Neural cell (in vitro differentiated cells): ENCODE results near the gene PSMB3. TPM values are rescaled to one million over a fixed set of nuclear protein-coding genes. Genes with fewer than 3 reads are reported as not detected.

Source experiments
- H2AFZ ChIP-seq: fragments of 200-600, 300-800 bp; sonication (generic), shearing (Covaris generic); 2 replicates; pipeline ENCODE4 v1.6.0; 2014; ENCODE audit warnings: low read depth, mild to moderate bottlenecking, antibody characterized with exemption, low read length, moderate library complexity
- H3F3A ChIP-seq: fragments of 200-600 bp; shearing (Covaris generic); 2 replicates; pipeline ENCODE4 v1.6.1; 2016; ENCODE audit warnings: mild to moderate bottlenecking, moderate library complexity, mixed read lengths, antibody characterized with exemption, low read length; ENCODE audit not compliant: insufficient read depth, poor library complexity, severe bottlenecking
- H3K27ac ChIP-seq: fragments of 200-600, 300-800 bp; sonication (generic), shearing (Covaris generic); 2 replicates; pipeline ENCODE4 v1.5.1; 2014; ENCODE audit warnings: mild to moderate bottlenecking, low read length, moderate library complexity
- H3K27me3 ChIP-seq: fragments of 300-800, 200-600 bp; sonication (generic), shearing (Covaris generic); 2 replicates; pipeline ENCODE4 v1.6.0; 2014; ENCODE audit warnings: mild to moderate bottlenecking, low read depth, low read length, moderate library complexity; ENCODE audit not compliant: insufficient read depth
- H3K36me3 ChIP-seq: fragments of 300-800, 200-600 bp; sonication (generic), shearing (Covaris generic); 2 replicates; pipeline ENCODE4 v1.5.1; 2014; ENCODE audit warnings: mild to moderate bottlenecking, antibody characterized with exemption, low read length, moderate library complexity; ENCODE audit not compliant: insufficient read depth
- H3K4me2 ChIP-seq: fragments of 300-800, 200-600 bp; sonication (generic), shearing (Covaris generic); 2 replicates; pipeline ENCODE4 v1.6.0; 2014; ENCODE audit warnings: mild to moderate bottlenecking, low read length
- H3K4me3 ChIP-seq: fragments of 300-800, 200-600 bp; sonication (generic), shearing (Covaris generic); 2 replicates; pipeline ENCODE4 v1.5.1; 2014; ENCODE audit warnings: mild to moderate bottlenecking, low read length, moderate library complexity
- H3K79me2 ChIP-seq: fragments of 200-600 bp; shearing (Covaris generic); replicated peaks from 2 replicates; pipeline ENCODE4 v1.6.0; 2014; ENCODE audit warnings: mild to moderate bottlenecking, low read length, moderate library complexity; ENCODE audit not compliant: insufficient read depth
- H3K9ac ChIP-seq: fragments of 300-800, 200-600 bp; sonication (generic), shearing (Covaris generic); 2 replicates; pipeline ENCODE4 v1.6.1; 2016; ENCODE audit warnings: mild to moderate bottlenecking, low read length, mixed read lengths
- H3K9me2 ChIP-seq: fragments of 200-600 bp; shearing (Covaris generic); 2 replicates; pipeline ENCODE4 v1.6.1; 2016; ENCODE audit warnings: mild to moderate bottlenecking, low read length, mixed read lengths; ENCODE audit not compliant: insufficient read depth
- H3K9me3 ChIP-seq: fragments of 200-600, 300-800 bp; sonication (generic), shearing (Covaris generic); 2 replicates; pipeline ENCODE4 v1.6.1; 2016; ENCODE audit warnings: mild to moderate bottlenecking, mixed run types, low read length, moderate library complexity, mixed read lengths
- H4K20me1 ChIP-seq: fragments of 200-600 bp; shearing (Covaris generic); 2 replicates; pipeline ENCODE4 v1.6.1; 2016; ENCODE audit warnings: mild to moderate bottlenecking, mixed run types; ENCODE audit not compliant: insufficient read depth
- EP300 ChIP-seq: fragments of 450-650 bp; conservative IDR thresholded peaks from 2 replicates; pipeline ENCODE4 v1.6.1; 2014; ENCODE audit warnings: antibody characterized with exemption, mild to moderate bottlenecking, moderate library complexity; ENCODE audit not compliant: poor library complexity, severe bottlenecking
- EZH2 ChIP-seq: fragments of 200-600, 300-800 bp; shearing (Covaris generic), sonication (generic); IDR thresholded peaks from 2 replicates; pipeline ENCODE4 v1.6.1; 2014; ENCODE audit warnings: antibody characterized with exemption, low read length, borderline replicate concordance, mild to moderate bottlenecking; ENCODE audit not compliant: insufficient read depth, poor library complexity, severe bottlenecking
- MXI1 ChIP-seq: fragments of 450-650 bp; conservative IDR thresholded peaks from 2 replicates; pipeline ENCODE4 v1.6.1; 2014; ENCODE audit warnings: antibody characterized with exemption, mild to moderate bottlenecking; ENCODE audit not compliant: poor library complexity, severe bottlenecking
- POLR2AphosphoS5 ChIP-seq: IDR thresholded peaks from 2 replicates; pipeline ENCODE4 v1.6.1; 2012
- RAD21 ChIP-seq: fragments of 450-650 bp; conservative IDR thresholded peaks from 2 replicates; pipeline ENCODE4 v1.6.1; 2014; ENCODE audit warnings: antibody characterized with exemption, mild to moderate bottlenecking, moderate library complexity
- SMC3 ChIP-seq: fragments of 450-650 bp; conservative IDR thresholded peaks from 2 replicates; pipeline ENCODE4 v1.6.1; 2014; ENCODE audit warnings: antibody characterized with exemption, mild to moderate bottlenecking, moderate library complexity; ENCODE audit not compliant: poor library complexity
- TAF1 ChIP-seq: IDR thresholded peaks from 2 replicates; pipeline ENCODE4 v1.6.1; 2012; ENCODE audit warnings: low read depth
- polyA plus RNA-seq: library from polyadenylated mRNA; depleted of rRNA; stranded (reverse); fragments of >200 nt; gene quantifications from 2 replicates; pipeline ENCODE4 v1.2.3, GENCODE V29; 2014
- TF ChIP-seq, protein P1 (sequence below): fragments of 450-650 bp; IDR thresholded peaks from 2 replicates; pipeline ENCODE4 v1.5.1; 2014; ENCODE audit warnings: antibody characterized with exemption, mild to moderate bottlenecking, moderate library complexity; ENCODE audit not compliant: poor library complexity, severe bottlenecking
- TF ChIP-seq, protein P2 (sequence below): IDR thresholded peaks from 2 replicates; pipeline ENCODE4 v1.6.1; 2012; ENCODE audit warnings: borderline replicate concordance

The PSMB3 gene
- polyA plus RNA-seq, 1 donor from 2014 or later = 338 TPM

GRCh38 chr17:38721802-38722201 lies 30.7 kb upstream of the PSMB3 start:
- H2AFZ ChIP-seq = no peak overlapping the region
- no peaks in the 10 kb centered on the region for H3K9me2 ChIP-seq
- H3K79me2 ChIP-seq = no peaks in the 10 kb centered on the region
- H3K9ac ChIP-seq = no peak overlapping the region
- no peak overlapping the region for H3K4me2 ChIP-seq
- no peak overlapping the region for H3K27ac ChIP-seq
- H3K36me3 ChIP-seq = no peaks in the 10 kb centered on the region
- TF ChIP-seq MXI1 (no peak), EZH2 (no peak), EP300 (no peak), RAD21 (no peak), POLR2AphosphoS5 (no peak), TAF1 (no peak)
- TF ChIP-seq, protein P1, sequence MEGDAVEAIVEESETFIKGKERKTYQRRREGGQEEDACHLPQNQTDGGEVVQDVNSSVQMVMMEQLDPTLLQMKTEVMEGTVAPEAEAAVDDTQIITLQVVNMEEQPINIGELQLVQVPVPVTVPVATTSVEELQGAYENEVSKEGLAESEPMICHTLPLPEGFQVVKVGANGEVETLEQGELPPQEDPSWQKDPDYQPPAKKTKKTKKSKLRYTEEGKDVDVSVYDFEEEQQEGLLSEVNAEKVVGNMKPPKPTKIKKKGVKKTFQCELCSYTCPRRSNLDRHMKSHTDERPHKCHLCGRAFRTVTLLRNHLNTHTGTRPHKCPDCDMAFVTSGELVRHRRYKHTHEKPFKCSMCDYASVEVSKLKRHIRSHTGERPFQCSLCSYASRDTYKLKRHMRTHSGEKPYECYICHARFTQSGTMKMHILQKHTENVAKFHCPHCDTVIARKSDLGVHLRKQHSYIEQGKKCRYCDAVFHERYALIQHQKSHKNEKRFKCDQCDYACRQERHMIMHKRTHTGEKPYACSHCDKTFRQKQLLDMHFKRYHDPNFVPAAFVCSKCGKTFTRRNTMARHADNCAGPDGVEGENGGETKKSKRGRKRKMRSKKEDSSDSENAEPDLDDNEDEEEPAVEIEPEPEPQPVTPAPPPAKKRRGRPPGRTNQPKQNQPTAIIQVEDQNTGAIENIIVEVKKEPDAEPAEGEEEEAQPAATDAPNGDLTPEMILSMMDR = no peak
- TF ChIP-seq, protein P2, sequence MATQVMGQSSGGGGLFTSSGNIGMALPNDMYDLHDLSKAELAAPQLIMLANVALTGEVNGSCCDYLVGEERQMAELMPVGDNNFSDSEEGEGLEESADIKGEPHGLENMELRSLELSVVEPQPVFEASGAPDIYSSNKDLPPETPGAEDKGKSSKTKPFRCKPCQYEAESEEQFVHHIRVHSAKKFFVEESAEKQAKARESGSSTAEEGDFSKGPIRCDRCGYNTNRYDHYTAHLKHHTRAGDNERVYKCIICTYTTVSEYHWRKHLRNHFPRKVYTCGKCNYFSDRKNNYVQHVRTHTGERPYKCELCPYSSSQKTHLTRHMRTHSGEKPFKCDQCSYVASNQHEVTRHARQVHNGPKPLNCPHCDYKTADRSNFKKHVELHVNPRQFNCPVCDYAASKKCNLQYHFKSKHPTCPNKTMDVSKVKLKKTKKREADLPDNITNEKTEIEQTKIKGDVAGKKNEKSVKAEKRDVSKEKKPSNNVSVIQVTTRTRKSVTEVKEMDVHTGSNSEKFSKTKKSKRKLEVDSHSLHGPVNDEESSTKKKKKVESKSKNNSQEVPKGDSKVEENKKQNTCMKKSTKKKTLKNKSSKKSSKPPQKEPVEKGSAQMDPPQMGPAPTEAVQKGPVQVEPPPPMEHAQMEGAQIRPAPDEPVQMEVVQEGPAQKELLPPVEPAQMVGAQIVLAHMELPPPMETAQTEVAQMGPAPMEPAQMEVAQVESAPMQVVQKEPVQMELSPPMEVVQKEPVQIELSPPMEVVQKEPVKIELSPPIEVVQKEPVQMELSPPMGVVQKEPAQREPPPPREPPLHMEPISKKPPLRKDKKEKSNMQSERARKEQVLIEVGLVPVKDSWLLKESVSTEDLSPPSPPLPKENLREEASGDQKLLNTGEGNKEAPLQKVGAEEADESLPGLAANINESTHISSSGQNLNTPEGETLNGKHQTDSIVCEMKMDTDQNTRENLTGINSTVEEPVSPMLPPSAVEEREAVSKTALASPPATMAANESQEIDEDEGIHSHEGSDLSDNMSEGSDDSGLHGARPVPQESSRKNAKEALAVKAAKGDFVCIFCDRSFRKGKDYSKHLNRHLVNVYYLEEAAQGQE = no peak
- H3K27me3 ChIP-seq = no peaks in the 10 kb centered on the region
- no peaks in the 10 kb centered on the region for H3K9me3 ChIP-seq
- H4K20me1 ChIP-seq = no peaks in the 10 kb centered on the region
- H3F3A ChIP-seq = no peaks in the 10 kb centered on the region
- no peak overlapping the region for H3K4me3 ChIP-seq

GRCh38 chr17:38724337-38724988 lies 28.1 kb upstream of the PSMB3 start:
- no peak for TF ChIP-seq SMC3
- TF ChIP-seq, protein P1 = no peak
- no peak for TF ChIP-seq EZH2
- no peak for TF ChIP-seq MXI1
- TF ChIP-seq RAD21 = no peak
- no peak for TF ChIP-seq POLR2AphosphoS5
- no peak for TF ChIP-seq TAF1
- Histone ChIP-seq H3K27ac (no peak overlapping the region), H3K9me2 (no peaks in the 10 kb centered on the region), H3K9ac (no peak overlapping the region), H3K4me2 (no peak overlapping the region), H2AFZ (no peak overlapping the region), H3K27me3 (no peaks in the 10 kb centered on the region), H3K9me3 (no peaks in the 10 kb centered on the region), H3K36me3 (no peaks in the 10 kb centered on the region), H3K4me3 (no peak overlapping the region), H4K20me1 (no peaks in the 10 kb centered on the region), H3F3A (no peaks in the 10 kb centered on the region), H3K79me2 (no peaks in the 10 kb centered on the region)
